ENCODE data around the gene CELSR3. TPM values are rescaled to one million over a fixed set of nuclear protein-coding genes. Genes with fewer than 3 reads are reported as not detected.

CELSR3 gene
- total and polyA plus RNA-seq, 4 donors = 6.0 to 26.1 (median 18.0) TPM

GRCh38 chr3:48629894-48630293 is 32.8 kb downstream of the CELSR3 start:
- WGBS (ENCODE audit: insufficient coverage) = 93% methylated on average over 12 of the region's 12 CpGs
- DNase-seq (ENCODE audit: low read depth in 4 of 6, low spot score in 6 of 6) = no peak
- peaks cover 89% of the 10 kb centered on the region for H3K36me3 ChIP-seq (ENCODE audit: control insufficient read depth, insufficient read depth, low read length)

GRCh38 chr3:48628277-48629017 is 34.2 kb downstream of the CELSR3 start:
- Histone ChIP-seq H3K4me3 (ENCODE audit: low read depth, low read length) (no peak overlapping the region), H3K36me3 (ENCODE audit: control insufficient read depth, insufficient read depth, low read length) (peaks cover 94% of the 10 kb centered on the region), H3K4me1 (ENCODE audit: control insufficient read depth, insufficient read depth, low read length) (no peaks in the 10 kb centered on the region), H3K9me3 (ENCODE audit: control insufficient read depth, insufficient read depth, low read length) (no peaks in the 10 kb centered on the region), H3K27me3 (ENCODE audit: control insufficient read depth, insufficient read depth, low read length) (no peaks in the 10 kb centered on the region), H3K27ac (ENCODE audit: low read depth, low read length) (no peak overlapping the region)
- DNase-seq (ENCODE audit: low read depth in 4 of 6, low spot score in 6 of 6) = no peak
- WGBS (ENCODE audit: insufficient coverage) = 85% methylated on average over 11 of the region's 13 CpGs

More at GRCh38 chr3:48629894-48630293, 32.8 kb downstream of the CELSR3 start:
- Histone ChIP-seq H3K27me3 (ENCODE audit: control insufficient read depth, insufficient read depth, low read length) (no peaks in the 10 kb centered on the region), H3K4me3 (ENCODE audit: low read depth, low read length) (no peak overlapping the region), H3K9me3 (ENCODE audit: control insufficient read depth, insufficient read depth, low read length) (no peaks in the 10 kb centered on the region), H3K4me1 (ENCODE audit: control insufficient read depth, insufficient read depth, low read length) (peaks cover 12% of the 10 kb centered on the region), H3K27ac (ENCODE audit: low read depth, low read length) (no peak overlapping the region)

GRCh38 chr3:48625600-48625999 is 37.1 kb downstream of the CELSR3 start:
- H3K4me1 ChIP-seq (ENCODE audit: control insufficient read depth, insufficient read depth, low read length) = no peaks in the 10 kb centered on the region
- no peak for DNase-seq (ENCODE audit: low read depth in 4 of 6, low spot score in 6 of 6)
- H3K27ac ChIP-seq (ENCODE audit: low read depth, low read length) = no peak overlapping the region
- no peaks in the 10 kb centered on the region for H3K27me3 ChIP-seq (ENCODE audit: control insufficient read depth, insufficient read depth, low read length)
- H3K4me3 ChIP-seq (ENCODE audit: low read depth, low read length) = no peak overlapping the region
- WGBS (ENCODE audit: insufficient coverage) = 94% methylated on average over 4 of the region's 6 CpGs
- H3K36me3 ChIP-seq (ENCODE audit: control insufficient read depth, insufficient read depth, low read length) = peaks cover 81% of the 10 kb centered on the region
- H3K9me3 ChIP-seq (ENCODE audit: control insufficient read depth, insufficient read depth, low read length) = no peaks in the 10 kb centered on the region

- Histone ChIP-seq H3K27me3 (ENCODE audit: control insufficient read depth, insufficient read depth, low read length) (no peaks in the 10 kb centered on the region), H3K4me3 (ENCODE audit: low read depth, low read length) (no peak overlapping the region), H3K27ac (ENCODE audit: low read depth, low read length) (no peak overlapping the region), H3K9me3 (ENCODE audit: control insufficient read depth, insufficient read depth, low read length) (no peaks in the 10 kb centered on the region), H3K36me3 (ENCODE audit: control insufficient read depth, insufficient read depth, low read length) (peaks cover 81% of the 10 kb centered on the region), H3K4me1 (ENCODE audit: control insufficient read depth, insufficient read depth, low read length) (no peaks in the 10 kb centered on the region)
- DNase-seq (ENCODE audit: low read depth in 4 of 6, low spot score in 6 of 6) = no peak
- 92% methylated on average over 9 of the region's 10 CpGs for WGBS (ENCODE audit: insufficient coverage)
Measured at GRCh38 chr3:48624767-48625166, 37.9 kb downstream of the CELSR3 start.

GRCh38 chr3:48623851-48624547 is 38.7 kb downstream of the CELSR3 start:
- Histone ChIP-seq H3K27ac (ENCODE audit: low read depth, low read length) (no peak overlapping the region), H3K27me3 (ENCODE audit: control insufficient read depth, insufficient read depth, low read length) (no peaks in the 10 kb centered on the region), H3K36me3 (ENCODE audit: control insufficient read depth, insufficient read depth, low read length) (peaks cover 75% of the 10 kb centered on the region), H3K9me3 (ENCODE audit: control insufficient read depth, insufficient read depth, low read length) (no peaks in the 10 kb centered on the region), H3K4me1 (ENCODE audit: control insufficient read depth, insufficient read depth, low read length) (no peaks in the 10 kb centered on the region), H3K4me3 (ENCODE audit: low read depth, low read length) (no peak overlapping the region)
- WGBS (ENCODE audit: insufficient coverage) = 86% methylated on average over 5 of the region's 6 CpGs
- DNase-seq (ENCODE audit: low read depth in 4 of 6, low spot score in 6 of 6) = no peak

GRCh38 chr3:48621461-48621869 is 41.2 kb downstream of the CELSR3 start, which contains the start of gene TMEM89:
TSS of gene TMEM89 (minus strand) at chr3:48621769. CDS start at chr3:48621756, 13 bp downstream.
- Histone ChIP-seq H3K9me3 (ENCODE audit: control insufficient read depth, insufficient read depth, low read length) (peaks cover 2% of the 10 kb centered on the region), H3K36me3 (ENCODE audit: control insufficient read depth, insufficient read depth, low read length) (peaks cover 50% of the 10 kb centered on the region), H3K27ac (ENCODE audit: low read depth, low read length) (no peak within 1 kb of the TSS), H3K4me3 (ENCODE audit: low read depth, low read length) (no peak within 1 kb of the TSS), H3K27me3 (ENCODE audit: control insufficient read depth, insufficient read depth, low read length) (no peaks in the 10 kb centered on the region), H3K4me1 (ENCODE audit: control insufficient read depth, insufficient read depth, low read length) (no peaks in the 10 kb centered on the region)
- no peak for DNase-seq (ENCODE audit: low read depth in 4 of 6, low spot score in 6 of 6)
- 94% methylated on average over 19 of the region's 19 CpGs for WGBS (ENCODE audit: insufficient coverage)

GRCh38 chr3:48619541-48620524 is 42.9 kb downstream of the CELSR3 start:
- Histone ChIP-seq H3K4me1 (ENCODE audit: control insufficient read depth, insufficient read depth, low read length) (no peaks in the 10 kb centered on the region), H3K4me3 (ENCODE audit: low read depth, low read length) (no peak overlapping the region), H3K27me3 (ENCODE audit: control insufficient read depth, insufficient read depth, low read length) (no peaks in the 10 kb centered on the region), H3K27ac (ENCODE audit: low read depth, low read length) (no peak overlapping the region), H3K36me3 (ENCODE audit: control insufficient read depth, insufficient read depth, low read length) (peaks cover 36% of the 10 kb centered on the region), H3K9me3 (ENCODE audit: control insufficient read depth, insufficient read depth, low read length) (peaks cover 2% of the 10 kb centered on the region)
- WGBS (ENCODE audit: insufficient coverage) = 88% methylated on average over 6 of the region's 7 CpGs
- no peak for DNase-seq (ENCODE audit: low read depth in 4 of 6, low spot score in 6 of 6)

GRCh38 chr3:48617559-48617958 is 45.1 kb downstream of the CELSR3 start:
- Histone ChIP-seq H3K9me3 (ENCODE audit: control insufficient read depth, insufficient read depth, low read length) (peaks cover 2% of the 10 kb centered on the region), H3K4me1 (ENCODE audit: control insufficient read depth, insufficient read depth, low read length) (no peaks in the 10 kb centered on the region), H3K27ac (ENCODE audit: low read depth, low read length) (no peak overlapping the region), H3K36me3 (ENCODE audit: control insufficient read depth, insufficient read depth, low read length) (peaks cover 24% of the 10 kb centered on the region), H3K27me3 (ENCODE audit: control insufficient read depth, insufficient read depth, low read length) (no peaks in the 10 kb centered on the region), H3K4me3 (ENCODE audit: low read depth, low read length) (no peak overlapping the region)
- WGBS (ENCODE audit: insufficient coverage) = 89% methylated on average over 2 of the region's 4 CpGs
- no peak for DNase-seq (ENCODE audit: low read depth in 4 of 6, low spot score in 6 of 6)

- DNase-seq (ENCODE audit: low read depth in 4 of 6, low spot score in 6 of 6) = no peak
- no CpG with 5 or more reads among the region's 3 CpGs for WGBS (ENCODE audit: insufficient coverage)
Measured at GRCh38 chr3:48614044-48614443, 48.6 kb downstream of the CELSR3 start.

More at GRCh38 chr3:48614044-48614443, 48.6 kb downstream of the CELSR3 start:
- Histone ChIP-seq H3K4me1 (ENCODE audit: control insufficient read depth, insufficient read depth, low read length) (peaks cover 11% of the 10 kb centered on the region), H3K27me3 (ENCODE audit: control insufficient read depth, insufficient read depth, low read length) (no peaks in the 10 kb centered on the region), H3K4me3 (ENCODE audit: low read depth, low read length) (no peak overlapping the region), H3K36me3 (ENCODE audit: control insufficient read depth, insufficient read depth, low read length) (no peaks in the 10 kb centered on the region), H3K27ac (ENCODE audit: low read depth, low read length) (no peak overlapping the region), H3K9me3 (ENCODE audit: control insufficient read depth, insufficient read depth, low read length) (peaks cover 2% of the 10 kb centered on the region)

Data from spinal cord (tissue), 10 donors.